Osteoblast (primary cell): ENCODE results near the gene SPRN. TPM values are rescaled to one million over a fixed set of nuclear protein-coding genes. Genes with fewer than 3 reads are reported as not detected.
A peak's percentile ranks its signal among the peaks of the same experiment; 100 is the strongest.

Experiments
- DNase-seq: peaks from one replicate; pipeline ENCODE4 v3.0.0; 2011; ENCODE audit warnings: low spot score, mixed read lengths; ENCODE audit not compliant: insufficient read length; ENCODE audit errors: missing footprints
- H2AFZ ChIP-seq: 2 replicates; pipeline ENCODE4 v1.6.0; 2011; ENCODE audit warnings: mild to moderate bottlenecking, low read length
- H3K27ac ChIP-seq: 2 replicates; pipeline ENCODE4 v1.5.1; 2011; ENCODE audit warnings: mild to moderate bottlenecking, low read depth, low read length, moderate library complexity
- H3K27me3 ChIP-seq: 2 replicates; pipeline ENCODE4 v1.6.0; 2012; ENCODE audit warnings: mild to moderate bottlenecking, control low read depth, inconsistent platforms, low read length, moderate library complexity; ENCODE audit not compliant: insufficient read depth
- H3K36me3 ChIP-seq: 2 replicates; pipeline ENCODE4 v1.5.1; 2011; ENCODE audit warnings: mild to moderate bottlenecking, low read length, control low read depth, moderate library complexity; ENCODE audit not compliant: insufficient read depth
- H3K4me1 ChIP-seq: 2 replicates; pipeline ENCODE4 v1.5.1; 2011; ENCODE audit warnings: mild to moderate bottlenecking, low read length, control low read depth, moderate library complexity; ENCODE audit not compliant: insufficient read depth
- H3K4me2 ChIP-seq: 2 replicates; pipeline ENCODE4 v1.6.0; 2011; ENCODE audit warnings: mild to moderate bottlenecking, low read length; ENCODE audit not compliant: insufficient read depth
- H3K4me3 ChIP-seq: fragments of 200-600 bp; sonication (generic); 3 replicates; pipeline ENCODE4 v1.5.1; 2012; ENCODE audit warnings: mild to moderate bottlenecking, low read length, inconsistent platforms; ENCODE audit not compliant: insufficient read depth
- H3K79me2 ChIP-seq: 2 replicates; pipeline ENCODE4 v1.6.0; 2012; ENCODE audit warnings: mild to moderate bottlenecking, low read length, control low read depth, inconsistent platforms; ENCODE audit not compliant: insufficient read depth
- H3K9me3 ChIP-seq: 2 replicates; pipeline ENCODE4 v1.5.1; 2011; ENCODE audit warnings: low read depth, low read length, control low read depth
- H4K20me1 ChIP-seq: 2 replicates; pipeline ENCODE4 v1.6.0; 2012; ENCODE audit warnings: mild to moderate bottlenecking, low read length, control low read depth; ENCODE audit not compliant: insufficient read depth
- CTCF ChIP-seq: IDR thresholded peaks from 2 replicates; pipeline ENCODE4 v1.5.1; 2011; ENCODE audit warnings: mild to moderate bottlenecking, low read depth, low read length, moderate library complexity; ENCODE audit errors: extremely low read depth
- total RNA-seq: library from RNA; depleted of rRNA; stranded (reverse); fragments of >200 nt; gene quantifications from 2 replicates; pipeline ENCODE4 v1.2.3, GENCODE V29; 2012

The SPRN gene
- total RNA-seq, 1 donor: under 0.01 TPM

- H2AFZ ChIP-seq: peak overlapping the region; percentile 29
- H3K4me2 ChIP-seq: peak overlapping the region; percentile 78
- no peaks in the 10 kb centered on the region for H3K4me1 ChIP-seq
- H3K79me2 ChIP-seq: no peaks in the 10 kb centered on the region
- H3K36me3 ChIP-seq: no peaks in the 10 kb centered on the region
- no peaks in the 10 kb centered on the region for H3K27me3 ChIP-seq
- H3K27ac ChIP-seq: no peak overlapping the region
- H3K4me3 ChIP-seq: peak overlapping the region; percentile 73
- no peaks in the 10 kb centered on the region for H3K9me3 ChIP-seq
- TF ChIP-seq CTCF: no peak
- no peaks in the 10 kb centered on the region for H4K20me1 ChIP-seq
- DNase-seq: no peak
Measured at GRCh38 chr10:133379801-133380666, 44.4 kb downstream of the SPRN start.

GRCh38 chr10:133379152-133379800 lies 45.1 kb downstream of the SPRN start, which contains the start of gene PAOX:
PAOX (plus strand) TSS chr10:133379262; CDS start chr10:133379317, 55 bp downstream.
- no peaks in the 10 kb centered on the region for H3K36me3 ChIP-seq
- no peak for TF ChIP-seq CTCF
- H3K4me1 ChIP-seq: no peaks in the 10 kb centered on the region
- H3K79me2 ChIP-seq: no peaks in the 10 kb centered on the region
- DNase-seq: peak; percentile 99
- H3K4me3 ChIP-seq: peak within 1 kb of the TSS; percentile 82
- no peaks in the 10 kb centered on the region for H3K27me3 ChIP-seq
- H3K27ac ChIP-seq: no peak within 1 kb of the TSS
- peak within 1 kb of the TSS; percentile 96 for H3K4me2 ChIP-seq
- no peaks in the 10 kb centered on the region for H3K9me3 ChIP-seq
- peak within 1 kb of the TSS; percentile 95 for H2AFZ ChIP-seq
- no peaks in the 10 kb centered on the region for H4K20me1 ChIP-seq

DNA sequence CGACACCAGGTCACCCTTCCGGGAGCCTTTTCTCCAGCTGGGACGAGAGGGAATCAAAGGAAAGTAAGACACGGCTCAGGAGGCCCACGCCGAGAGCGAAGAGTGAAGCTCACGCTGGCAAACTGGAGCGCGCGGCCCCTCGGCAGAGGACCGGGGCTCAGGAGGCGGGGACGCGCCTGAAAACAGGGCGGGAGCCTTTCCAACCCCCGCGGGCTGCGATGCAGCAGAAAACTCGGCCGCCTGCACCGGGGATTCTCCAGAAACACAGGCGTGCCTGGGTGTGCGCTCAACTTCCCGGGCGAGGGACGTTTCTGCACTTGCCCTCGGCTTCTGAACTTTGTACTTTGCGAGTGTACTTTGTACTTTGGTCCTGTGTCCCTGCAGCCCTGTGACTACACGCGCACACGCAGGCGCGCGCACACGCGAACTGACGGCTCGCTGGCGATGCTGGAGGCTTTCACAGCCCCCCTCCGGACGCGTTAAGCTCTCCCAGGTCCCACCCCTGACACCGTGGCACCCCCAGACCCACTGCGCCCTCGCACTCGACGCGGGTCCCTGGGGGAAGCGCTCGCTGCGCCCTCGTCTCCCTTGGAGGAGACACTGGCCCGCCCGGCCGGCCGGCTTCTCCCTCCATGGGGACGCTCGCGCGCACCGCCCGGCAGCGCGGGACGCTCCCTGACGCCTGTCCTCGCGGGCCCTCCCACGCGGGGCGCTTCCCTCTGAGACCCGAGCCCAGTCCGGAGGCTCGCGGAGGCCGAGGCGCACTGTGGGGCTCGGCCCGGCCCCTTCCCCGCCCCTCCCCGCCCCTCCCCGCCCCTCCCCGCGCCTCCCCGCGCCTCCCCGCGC lies 46.0 kb downstream of the SPRN start:
- Histone ChIP-seq H3K36me3 (no peaks in the 10 kb centered on the region), H3K79me2 (no peaks in the 10 kb centered on the region), H3K4me1 (peaks cover 5% of the 10 kb centered on the region), H3K4me2 (peak overlapping the region; percentile 96), H3K27me3 (no peaks in the 10 kb centered on the region), H3K27ac (no peak overlapping the region), H3K4me3 (peak overlapping the region; percentile 82), H2AFZ (peak overlapping the region; percentile 95), H4K20me1 (no peaks in the 10 kb centered on the region), H3K9me3 (no peaks in the 10 kb centered on the region)
- TF ChIP-seq CTCF: no peak
- peak; percentile 97 for DNase-seq
